HG03342 (cell line): ENCODE results near the gene EFHD2.
A peak's percentile ranks its signal among the peaks of the same experiment; 100 is the strongest.
"Not testable (repeated sequence)": the region's sequence is repeated elsewhere in the genome, so short reads cannot be mapped to it uniquely, and the experiment has no call there.

ENCODE experiments used
- ATAC-seq: cut with Tn5 transposase; IDR thresholded peaks from one replicate; pipeline ENCODE4 v1.9.1; 2021; ENCODE audit warnings: mild to moderate bottlenecking, moderate library complexity; ENCODE audit not compliant: unreplicated experiment

EFHD2 gene, protein sequence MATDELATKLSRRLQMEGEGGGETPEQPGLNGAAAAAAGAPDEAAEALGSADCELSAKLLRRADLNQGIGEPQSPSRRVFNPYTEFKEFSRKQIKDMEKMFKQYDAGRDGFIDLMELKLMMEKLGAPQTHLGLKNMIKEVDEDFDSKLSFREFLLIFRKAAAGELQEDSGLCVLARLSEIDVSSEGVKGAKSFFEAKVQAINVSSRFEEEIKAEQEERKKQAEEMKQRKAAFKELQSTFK

DNA sequence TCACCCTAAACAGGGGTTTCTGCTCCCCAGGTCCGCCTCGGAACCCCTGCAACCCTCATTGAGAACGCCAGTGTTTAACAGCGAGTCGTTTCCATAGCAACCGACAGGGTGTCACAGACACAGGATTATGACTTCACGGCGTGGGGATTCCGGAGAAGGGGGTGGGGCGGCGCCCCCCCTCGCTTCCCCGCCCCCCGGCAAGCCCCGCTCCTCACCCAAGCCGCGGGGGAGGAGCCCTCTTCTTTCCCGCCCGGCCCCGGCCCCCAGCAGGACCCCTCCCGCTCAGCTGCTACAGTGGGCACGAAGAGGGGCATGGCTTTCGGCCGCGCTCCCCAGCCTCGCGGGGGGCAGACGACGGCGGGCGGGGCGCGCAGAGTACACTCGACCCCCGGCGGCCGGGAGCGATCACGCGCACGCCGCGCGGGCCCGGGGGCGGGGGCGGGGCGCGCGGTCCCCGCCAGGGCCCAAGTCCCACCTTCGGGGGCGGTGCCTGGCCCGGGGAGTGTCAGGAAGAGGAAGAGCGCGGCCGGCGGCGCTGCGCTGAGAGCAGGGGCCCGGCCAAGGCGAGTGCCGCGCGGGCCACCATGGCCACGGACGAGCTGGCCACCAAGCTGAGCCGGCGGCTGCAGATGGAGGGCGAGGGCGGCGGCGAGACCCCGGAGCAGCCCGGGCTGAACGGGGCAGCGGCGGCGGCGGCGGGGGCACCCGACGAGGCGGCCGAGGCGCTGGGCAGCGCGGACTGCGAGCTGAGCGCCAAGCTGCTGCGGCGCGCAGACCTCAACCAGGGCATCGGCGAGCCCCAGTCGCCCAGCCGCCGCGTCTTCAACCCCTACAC, at the start of gene EFHD2:
Gene EFHD2, plus strand, starts transcription at position 501 of the 835 bp plus-strand sequence. Its CDS starts 84 bp downstream, at position 585.
- ATAC-seq, result peak; percentile 66

DNA sequence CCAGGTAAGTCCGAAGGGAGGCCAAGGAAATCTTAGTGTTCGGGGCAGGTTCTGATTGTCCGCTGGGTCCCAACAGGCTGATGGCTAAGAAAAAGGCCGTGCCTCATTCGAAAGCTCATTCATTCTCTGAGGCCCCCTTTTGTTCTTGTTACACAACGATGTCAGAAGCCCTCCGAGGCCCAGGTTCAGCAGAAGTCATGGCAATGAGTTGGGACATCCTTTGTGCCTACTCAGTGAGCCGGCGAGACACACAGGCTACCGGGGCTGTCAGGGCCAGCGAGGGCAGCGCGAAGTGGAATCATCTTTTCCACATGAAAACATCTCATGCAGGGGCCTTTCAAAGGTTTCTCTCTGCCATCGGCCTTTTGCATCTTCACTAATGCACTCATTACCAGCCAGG, 49.0 kb upstream of the EFHD2 start:
- ATAC-seq, result no peak

DNA sequence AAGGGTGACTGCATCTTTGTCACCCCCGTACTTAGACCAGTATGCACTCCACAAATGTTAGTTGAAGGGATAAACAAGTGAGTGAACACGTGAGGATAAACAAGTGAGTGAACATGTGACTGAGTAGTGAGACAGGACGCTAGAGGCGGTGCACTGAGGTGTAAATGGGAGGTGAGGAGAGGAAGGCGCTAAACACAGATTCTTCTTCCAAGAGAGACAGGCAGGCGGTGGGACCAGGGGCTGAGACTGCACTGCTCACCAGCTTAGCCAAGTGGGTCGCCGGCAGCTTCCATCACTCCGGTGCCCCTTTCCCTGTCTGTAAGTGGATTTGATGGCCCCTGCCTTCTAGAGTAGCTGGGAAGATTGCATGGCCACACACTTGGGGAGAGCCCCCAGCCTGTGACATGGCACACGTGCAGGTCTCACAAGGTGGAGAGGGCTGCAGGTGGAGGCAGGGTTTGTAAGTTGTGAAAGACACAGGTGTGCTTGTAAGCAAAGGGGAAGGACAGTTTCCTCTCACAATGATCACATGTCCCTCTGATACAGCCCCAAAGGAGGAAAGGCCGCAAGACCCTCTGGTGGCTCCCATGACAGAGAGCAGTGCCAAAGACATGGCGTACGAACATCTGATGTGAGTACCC, 47.5 kb upstream of the EFHD2 start:
- no peak for ATAC-seq

GRCh38 chr1:15362737-15363128, 47.0 kb upstream of the EFHD2 start:
- ATAC-seq, result no peak

DNA sequence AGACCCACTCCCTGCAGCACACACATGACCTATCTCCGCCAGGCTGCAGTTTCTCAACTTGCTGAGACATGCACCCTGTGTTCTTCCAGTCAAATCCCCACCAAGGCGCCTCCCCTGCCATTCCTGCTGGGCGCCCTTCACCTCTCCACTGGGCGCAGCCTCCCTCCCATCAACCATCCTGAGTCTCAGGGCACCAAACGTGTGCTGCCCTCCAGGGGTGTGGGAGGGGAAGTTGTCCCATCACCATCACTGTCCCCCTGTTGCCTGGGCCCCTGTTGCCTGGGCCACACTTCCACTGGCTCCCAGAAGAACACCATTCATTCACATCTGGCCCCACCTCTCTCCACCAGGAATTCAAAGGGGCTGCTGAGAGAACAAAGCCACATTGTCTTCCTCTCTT, 44.9 kb upstream of the EFHD2 start:
- ATAC-seq, result no peak

DNA sequence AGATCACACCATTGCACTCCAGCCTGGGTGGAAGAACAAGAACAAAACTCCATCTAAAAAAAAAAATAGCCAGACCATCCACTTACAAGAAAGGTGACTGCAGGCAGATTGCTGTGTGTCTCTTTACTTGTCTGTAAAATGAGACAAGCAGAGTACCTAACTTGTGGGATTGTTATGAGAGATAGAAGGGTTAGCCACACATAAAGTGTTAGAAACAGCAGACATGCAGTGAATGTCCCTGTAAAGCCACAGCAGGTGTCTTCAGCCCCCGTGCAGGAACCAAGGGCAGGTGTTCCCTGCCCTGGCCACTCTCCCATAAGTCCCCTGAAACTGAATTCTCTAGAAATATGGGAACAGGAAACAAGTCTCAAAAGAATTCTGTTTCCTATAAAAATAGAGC, 40.8 kb upstream of the EFHD2 start:
- ATAC-seq, result no peak

DNA sequence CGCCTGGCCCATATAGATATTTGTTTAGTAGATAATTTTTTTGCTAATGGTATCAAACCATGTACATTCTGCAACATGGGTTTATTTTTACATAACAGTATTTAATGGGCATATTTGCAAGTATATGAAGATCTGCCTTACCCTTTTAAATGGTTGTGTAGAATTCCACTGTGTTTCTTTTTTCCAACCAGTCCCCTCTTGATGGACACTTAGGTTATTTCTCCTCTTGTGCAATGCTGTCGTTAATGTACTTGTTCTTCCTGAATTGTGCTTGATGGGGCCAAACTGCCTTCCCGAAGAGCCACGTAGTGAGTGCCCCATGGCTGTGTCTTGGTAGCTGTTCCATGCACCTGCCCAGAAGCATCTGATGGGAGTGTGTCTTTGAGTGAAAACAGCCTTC, 39.4 kb upstream of the EFHD2 start:
- no peak for ATAC-seq

DNA sequence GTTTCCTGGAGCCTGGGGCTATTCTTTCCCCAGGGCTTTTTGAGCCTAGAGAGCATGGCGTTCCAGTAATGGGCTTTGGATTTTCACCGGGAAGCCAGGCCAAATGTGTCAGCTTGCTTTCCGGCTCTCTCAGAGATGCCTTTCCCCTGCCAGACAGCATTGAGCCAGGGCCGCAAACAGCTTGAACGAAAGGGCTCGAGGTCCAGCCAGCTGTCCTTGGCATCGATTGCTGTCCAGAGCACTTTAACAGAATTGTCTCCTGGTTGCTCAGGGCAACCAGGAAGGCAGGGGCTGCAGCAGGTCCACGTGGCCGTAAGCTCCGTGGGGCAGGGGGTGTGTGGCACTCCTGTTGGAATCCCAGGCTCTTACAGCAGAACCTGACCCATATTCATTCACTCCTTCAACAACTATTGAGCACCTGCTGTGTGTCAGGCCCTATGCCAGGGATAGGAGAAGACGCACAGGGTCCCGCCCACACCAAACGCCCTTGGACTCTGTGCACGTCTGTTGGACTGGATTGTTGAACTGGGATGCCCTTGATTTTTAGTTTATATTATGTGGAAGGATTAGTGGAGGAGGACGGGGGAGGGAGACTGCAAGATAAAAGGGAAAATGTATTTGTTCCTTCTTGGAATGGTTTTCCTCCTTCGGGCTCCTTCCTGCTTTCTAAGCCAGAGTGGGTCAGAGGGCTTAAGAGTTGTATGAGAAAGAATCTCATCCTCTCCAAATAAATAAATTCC, 38.7 kb upstream of the EFHD2 start:
- no peak for ATAC-seq

- no peak for ATAC-seq
These were observed 37.8 kb upstream of the EFHD2 start for GRCh38 chr1:15371610-15372545.

DNA sequence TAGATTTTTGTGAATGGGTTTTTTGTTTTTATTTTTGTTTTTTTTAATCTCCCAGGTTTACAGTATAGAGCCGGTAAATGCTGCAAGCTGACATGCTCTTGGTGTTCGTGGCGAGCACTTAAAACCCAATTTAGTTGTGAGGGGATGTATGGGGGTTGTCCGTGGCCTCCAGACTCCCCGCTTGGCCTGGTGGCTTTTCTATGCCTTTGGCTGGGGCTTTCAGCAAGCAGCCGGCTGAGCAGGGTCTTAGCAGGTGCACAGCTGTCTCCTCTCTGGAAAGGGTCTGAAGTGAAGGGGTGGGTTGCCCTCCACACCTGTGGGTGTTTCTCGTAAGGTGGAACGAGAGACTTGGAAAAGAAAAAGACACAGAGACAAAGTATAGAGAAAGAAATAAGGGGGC, 31.0 kb upstream of the EFHD2 start:
- no peak for ATAC-seq

DNA sequence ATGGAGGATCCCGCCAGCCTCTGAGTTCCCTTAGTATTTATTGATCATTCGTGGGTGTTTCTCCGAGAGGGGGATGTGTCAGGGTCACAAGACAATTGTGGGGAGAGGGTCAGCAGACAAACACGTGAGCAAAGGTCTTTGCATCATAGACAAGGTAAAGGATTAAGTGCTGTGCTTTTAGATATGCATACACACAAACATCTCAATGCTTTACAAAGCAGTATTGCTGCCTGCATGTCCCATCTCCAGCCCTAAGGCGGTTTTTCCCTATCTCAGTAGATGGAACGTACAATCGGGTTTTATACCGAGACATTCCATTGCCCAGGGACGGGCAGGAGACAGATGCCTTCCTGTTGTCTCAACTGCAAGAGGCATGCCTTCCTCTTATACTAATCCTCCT, 30.5 kb upstream of the EFHD2 start:
- ATAC-seq, result not testable (repeated sequence)

GRCh38 chr1:15380601-15381508, 28.8 kb upstream of the EFHD2 start:
- no peak for ATAC-seq

- no peak for ATAC-seq
These were observed 27.9 kb upstream of the EFHD2 start for GRCh38 chr1:15381805-15382204.

GRCh38 chr1:15382601-15383518, 26.8 kb upstream of the EFHD2 start:
- ATAC-seq, result no peak

- no peak for ATAC-seq
These were observed 25.9 kb upstream of the EFHD2 start for GRCh38 chr1:15383810-15384209.

DNA sequence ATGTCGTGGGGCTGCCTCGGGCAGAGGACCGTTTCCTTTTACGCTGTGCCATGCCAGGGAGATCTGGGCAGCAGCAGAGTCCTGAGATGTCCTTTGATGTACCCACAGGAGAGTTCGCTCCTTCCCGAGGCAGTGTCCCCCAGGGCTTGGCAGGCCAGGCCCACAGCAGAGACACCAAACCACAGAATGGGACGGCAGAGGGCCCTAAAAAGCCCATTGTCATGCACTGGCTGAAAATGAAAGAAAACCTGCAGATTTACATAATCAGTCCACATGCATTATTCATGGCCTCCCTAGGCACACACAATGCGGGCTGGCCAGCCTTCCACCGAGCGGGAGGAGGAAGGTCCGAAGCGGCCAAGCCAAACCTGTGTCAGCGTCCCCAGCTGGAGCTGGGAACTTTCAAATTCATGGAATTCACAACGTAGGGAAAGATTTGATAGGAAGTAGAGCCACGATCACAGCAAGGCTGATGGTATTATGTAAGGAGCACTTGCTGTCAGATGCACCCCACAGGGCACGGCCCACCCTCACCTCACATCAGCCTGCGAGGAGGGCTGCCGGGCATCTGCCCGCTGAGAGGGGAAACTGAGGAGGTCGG, 25.3 kb upstream of the EFHD2 start:
- no peak for ATAC-seq

DNA sequence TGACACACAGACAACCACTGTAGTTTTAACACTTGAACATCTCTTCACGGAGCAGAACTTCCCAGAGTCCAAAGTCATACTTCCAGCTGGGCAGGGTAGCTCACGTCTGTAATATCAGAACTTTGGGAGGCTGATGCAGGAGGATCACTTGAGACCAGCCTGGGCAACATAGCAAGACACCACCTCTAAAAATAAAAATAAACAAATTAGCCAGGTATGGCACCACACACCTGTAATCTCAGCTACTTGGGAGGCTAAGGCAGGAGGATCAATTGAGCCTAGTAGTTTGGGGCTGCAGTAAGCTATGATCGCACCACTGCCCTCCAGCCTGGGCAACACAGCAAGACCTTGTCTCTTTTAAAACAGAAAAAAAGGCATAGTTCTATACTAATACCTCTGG, 24.3 kb upstream of the EFHD2 start:
- no peak for ATAC-seq
